ENCODE data around the gene RAD23A. TPM values are rescaled to one million over a fixed set of nuclear protein-coding genes. Genes with fewer than 3 reads are reported as not detected.
A peak's percentile ranks its signal among the peaks of the same experiment; 100 is the strongest.

Gene RAD23A
- total and polyA plus RNA-seq, 3 experiments from 2014 or later = 115 to 230 (median 227) TPM

DNA sequence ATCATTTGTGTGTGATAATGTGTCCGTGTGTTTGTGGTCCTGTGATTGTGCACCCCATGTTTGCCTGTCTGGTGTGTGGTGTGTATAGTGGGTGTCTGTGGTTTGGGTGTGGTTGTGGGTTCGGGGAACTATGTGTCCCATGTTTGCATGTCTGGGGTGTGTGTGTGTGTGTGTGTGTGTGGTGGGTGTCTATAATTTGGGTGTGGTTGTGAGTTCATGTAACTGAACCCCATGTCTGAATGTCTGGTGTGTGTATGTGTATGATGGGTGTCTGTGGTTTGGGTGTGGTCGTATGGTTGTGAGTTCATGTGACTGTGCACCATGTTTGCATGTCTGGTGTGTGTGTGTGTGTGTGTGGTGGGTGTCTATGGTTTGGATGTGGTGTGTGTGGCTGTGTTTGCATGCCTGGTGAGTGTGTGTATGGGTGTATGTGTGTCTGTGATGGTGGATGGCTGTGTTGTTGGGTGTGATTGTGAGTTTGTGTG is 38.5 kb downstream of the RAD23A start:
- DNase-seq = peak in 2 of 5 donors; percentile 24 to 56
- POLR2A ChIA-PET = no interaction called here

DNA sequence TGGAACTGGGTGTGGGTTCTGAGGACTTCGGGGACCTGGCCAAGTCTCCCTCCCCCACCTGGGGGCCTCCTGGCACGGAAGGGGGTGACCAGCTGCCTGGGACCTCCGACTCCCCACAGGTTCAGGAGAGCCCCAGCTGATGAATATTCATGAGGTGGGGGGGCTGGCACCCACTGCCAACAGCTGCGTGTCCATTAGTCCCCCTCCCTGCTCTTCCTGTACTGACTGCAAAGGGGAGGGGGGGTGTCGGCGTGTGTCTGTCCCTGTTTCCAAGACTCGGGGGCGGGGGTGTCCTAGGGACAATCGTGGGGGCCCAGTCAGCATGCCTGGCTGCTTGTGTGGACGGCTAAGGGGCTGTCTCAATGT is 39.0 kb downstream of the RAD23A start:
- peaks cover 2 to 8% of the 10 kb centered on the region in 2 donors for H3K27me3 Mint-ChIP-seq
- no peak overlapping the region for H3K4me3 ChIP-seq (ENCODE audit: low read length)
- POLR2A ChIA-PET = interaction anchor here (0.5 kb wide), 1 partner anchor 1248 kb away, joined by 9 read pairs; no protein-coding TSS in a partner anchor
- peaks cover 28% of the 10 kb centered on the region for H3K4me1 ChIP-seq (ENCODE audit: insufficient read depth, low read length)
- peaks cover 8 to 10% (median 10%) of the 10 kb centered on the region in 3 donors for H3K4me1 Mint-ChIP-seq
- DNase-seq = no peak
- CTCF ChIA-PET = interaction anchor here (0.8 to 6.1 kb wide), 5 partner anchors 18 to 120 kb away, joined by 3 to 31 read pairs (median 4); no protein-coding TSS in a partner anchor
- peak overlapping the region in 3 of 7 donors; percentile 0 to 33 (median 8) for H3K4me3 Mint-ChIP-seq
- H3K27ac Mint-ChIP-seq = peak overlapping the region in 5 of 8 donors; percentile 34 to 91 (median 87)
- peak overlapping the region; percentile 25 for H3K27ac ChIP-seq (ENCODE audit: low read depth, low read length)
- peaks cover 7% of the 10 kb centered on the region for H3K27me3 ChIP-seq (ENCODE audit: insufficient read depth, low read length, poor library complexity, severe bottlenecking)
- no peaks in the 10 kb centered on the region for H3K9me3 Mint-ChIP-seq
- H3K36me3 Mint-ChIP-seq = no peaks in the 10 kb centered on the region
- no peaks in the 10 kb centered on the region for H3K9me3 ChIP-seq (ENCODE audit: low read length)
- no peaks in the 10 kb centered on the region for H3K36me3 ChIP-seq (ENCODE audit: insufficient read depth, low read length)

More for the DNA sequence above, 38.5 kb downstream of the RAD23A start:
- Histone ChIP-seq H3K27me3 (ENCODE audit: insufficient read depth, low read length, poor library complexity, severe bottlenecking) (peaks cover 7% of the 10 kb centered on the region), H3K27ac (ENCODE audit: low read depth, low read length) (no peak overlapping the region), H3K4me3 (ENCODE audit: low read length) (no peak overlapping the region), H3K9me3 (ENCODE audit: low read length) (no peaks in the 10 kb centered on the region), H3K4me1 (ENCODE audit: insufficient read depth, low read length) (peaks cover 28% of the 10 kb centered on the region), H3K36me3 (ENCODE audit: insufficient read depth, low read length) (no peaks in the 10 kb centered on the region)
- H3K27ac Mint-ChIP-seq = no peak overlapping the region
- H3K36me3 Mint-ChIP-seq = no peaks in the 10 kb centered on the region
- H3K4me3 Mint-ChIP-seq = no peak overlapping the region
- peaks cover 8 to 10% (median 10%) of the 10 kb centered on the region in 3 donors for H3K4me1 Mint-ChIP-seq
- H3K27me3 Mint-ChIP-seq = peaks cover 2 to 8% of the 10 kb centered on the region in 2 donors
- H3K9me3 Mint-ChIP-seq = no peaks in the 10 kb centered on the region
- CTCF ChIA-PET = interaction anchor here (0.9 to 6.1 kb wide), 7 partner anchors 9 to 120 kb away, joined by 3 to 31 read pairs (median 5); no protein-coding TSS in a partner anchor

DNA sequence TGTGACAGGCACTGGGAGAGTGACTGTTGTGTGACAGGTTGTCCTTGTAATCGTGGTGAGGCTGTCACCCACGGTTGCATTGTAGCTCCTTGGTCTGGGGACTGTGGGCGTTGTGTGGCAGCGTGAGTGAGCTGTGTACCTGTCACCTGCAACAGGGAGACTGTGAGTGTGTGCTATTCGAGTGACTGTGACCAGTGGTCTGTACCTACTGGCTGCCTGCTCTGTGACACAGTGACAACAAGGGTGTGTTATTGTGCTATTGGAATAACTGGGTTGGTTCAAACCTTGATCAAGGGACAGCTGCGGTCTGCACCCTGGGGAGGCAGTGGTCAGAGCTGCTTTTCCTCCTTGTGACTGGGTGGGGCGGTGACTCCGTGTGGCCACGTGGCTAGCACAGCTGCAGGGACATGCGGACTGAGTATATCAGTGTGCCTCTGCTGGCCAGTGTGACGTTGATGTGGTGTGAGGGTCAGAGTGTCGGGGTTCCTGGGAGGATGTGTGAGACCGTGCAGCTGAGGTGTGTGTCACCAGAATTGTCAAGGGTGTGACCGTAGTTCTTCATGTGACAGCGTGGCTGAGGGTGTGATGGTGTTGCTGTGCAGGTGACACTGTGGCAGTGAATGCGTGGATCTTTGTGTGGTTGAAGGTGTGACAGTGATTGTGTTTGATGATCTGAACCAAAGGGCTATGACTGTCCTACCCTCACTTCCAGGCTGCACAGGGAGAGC is 39.6 kb downstream of the RAD23A start:
- Mint-ChIP-seq H3K4me3 (peak overlapping the region in 4 of 7 donors; percentile 8 to 58 (median 40)), H3K27me3 (peaks cover 2 to 8% of the 10 kb centered on the region in 2 donors), H3K4me1 (peaks cover 8 to 10% (median 10%) of the 10 kb centered on the region in 3 donors), H3K27ac (peak overlapping the region in 6 of 8 donors; percentile 21 to 91 (median 82)), H3K36me3 (no peaks in the 10 kb centered on the region), H3K9me3 (no peaks in the 10 kb centered on the region)
- Histone ChIP-seq H3K27me3 (ENCODE audit: insufficient read depth, low read length, poor library complexity, severe bottlenecking) (peaks cover 7% of the 10 kb centered on the region), H3K27ac (ENCODE audit: low read depth, low read length) (peak overlapping the region; percentile 25), H3K9me3 (ENCODE audit: low read length) (no peaks in the 10 kb centered on the region), H3K4me1 (ENCODE audit: insufficient read depth, low read length) (peaks cover 28% of the 10 kb centered on the region), H3K36me3 (ENCODE audit: insufficient read depth, low read length) (no peaks in the 10 kb centered on the region), H3K4me3 (ENCODE audit: low read length) (no peak overlapping the region)
- ChIA-PET CTCF (interaction anchor here (0.8 to 6.1 kb wide), 5 partner anchors 18 to 119 kb away, joined by 3 to 31 read pairs (median 4); no protein-coding TSS in a partner anchor), POLR2A (interaction anchor here (0.5 kb wide), 1 partner anchor 1248 kb away, joined by 9 read pairs; no protein-coding TSS in a partner anchor)
- DNase-seq = peak in 3 of 5 donors; percentile 13 to 65 (median 26)

DNA sequence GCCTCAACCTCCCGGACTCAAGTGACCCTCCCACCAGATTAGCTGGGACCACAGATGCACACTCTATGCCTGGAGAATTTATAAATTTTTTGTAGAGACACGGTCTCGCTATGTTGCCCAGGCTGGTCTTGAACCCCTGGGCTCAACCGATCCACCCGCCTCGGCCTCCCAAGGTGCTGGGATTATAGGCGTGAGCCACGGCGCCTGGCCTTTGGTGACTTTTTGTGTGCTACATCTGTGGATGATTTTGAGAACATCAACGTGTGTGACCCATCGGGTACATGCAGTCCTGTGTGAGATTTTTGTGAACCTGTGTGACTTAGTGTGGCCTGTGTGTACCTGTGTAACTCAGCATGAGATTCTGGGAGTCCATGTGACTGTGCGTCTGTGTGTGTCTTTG is 41.1 kb downstream of the RAD23A start:
- Histone ChIP-seq H3K4me3 (ENCODE audit: low read length) (no peak overlapping the region), H3K27me3 (ENCODE audit: insufficient read depth, low read length, poor library complexity, severe bottlenecking) (peaks cover 7% of the 10 kb centered on the region), H3K4me1 (ENCODE audit: insufficient read depth, low read length) (peaks cover 28% of the 10 kb centered on the region), H3K36me3 (ENCODE audit: insufficient read depth, low read length) (no peaks in the 10 kb centered on the region), H3K27ac (ENCODE audit: low read depth, low read length) (no peak overlapping the region), H3K9me3 (ENCODE audit: low read length) (no peaks in the 10 kb centered on the region)
- Mint-ChIP-seq H3K27ac (peak overlapping the region in 2 of 8 donors; percentile 20 to 21), H3K27me3 (peaks cover 2 to 18% of the 10 kb centered on the region in 2 donors), H3K36me3 (no peaks in the 10 kb centered on the region), H3K4me1 (peaks cover 8 to 10% (median 10%) of the 10 kb centered on the region in 3 donors), H3K4me3 (no peak overlapping the region), H3K9me3 (no peaks in the 10 kb centered on the region)
- DNase-seq = no peak
- POLR2A ChIA-PET = no interaction called here
- CTCF ChIA-PET = interaction anchor here (1.0 to 6.1 kb wide), 2 partner anchors 10 to 75 kb away, joined by 4 to 31 read pairs; no protein-coding TSS in a partner anchor

DNA sequence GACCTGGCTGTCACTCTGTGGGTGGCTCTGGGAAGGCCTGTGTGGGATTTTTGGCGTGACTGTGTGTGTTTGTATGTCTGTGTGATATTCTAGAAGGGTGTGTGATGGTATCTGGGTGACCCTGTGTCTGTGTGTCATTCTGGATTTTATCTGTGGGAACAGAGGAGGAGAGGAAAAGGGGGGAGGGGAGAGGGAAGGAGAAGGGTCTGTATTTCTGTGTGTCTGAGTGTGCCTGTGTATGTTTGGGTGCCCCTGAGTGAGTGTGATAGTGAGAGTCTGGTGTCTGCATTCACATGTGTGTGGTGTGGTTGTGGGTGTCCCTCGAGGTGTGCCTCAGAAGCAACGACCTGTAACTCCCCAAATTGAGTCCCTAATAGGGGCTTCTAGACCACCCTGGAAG is 41.5 kb downstream of the RAD23A start:
- Histone ChIP-seq H3K4me3 (ENCODE audit: low read length) (no peak overlapping the region), H3K4me1 (ENCODE audit: insufficient read depth, low read length) (peaks cover 28% of the 10 kb centered on the region), H3K27ac (ENCODE audit: low read depth, low read length) (no peak overlapping the region), H3K9me3 (ENCODE audit: low read length) (no peaks in the 10 kb centered on the region), H3K36me3 (ENCODE audit: insufficient read depth, low read length) (no peaks in the 10 kb centered on the region), H3K27me3 (ENCODE audit: insufficient read depth, low read length, poor library complexity, severe bottlenecking) (peaks cover 6% of the 10 kb centered on the region)
- ChIA-PET POLR2A (no interaction called here), CTCF (interaction anchor here (1.0 to 6.1 kb wide), 2 partner anchors 10 to 74 kb away, joined by 4 to 31 read pairs; no protein-coding TSS in a partner anchor)
- Mint-ChIP-seq H3K4me3 (no peak overlapping the region), H3K36me3 (no peaks in the 10 kb centered on the region), H3K9me3 (no peaks in the 10 kb centered on the region), H3K4me1 (peaks cover 8 to 10% (median 10%) of the 10 kb centered on the region in 3 donors), H3K27me3 (peaks cover 2 to 18% of the 10 kb centered on the region in 2 donors), H3K27ac (peak overlapping the region in 3 of 8 donors; percentile 14 to 21 (median 20))
- DNase-seq = no peak

DNA sequence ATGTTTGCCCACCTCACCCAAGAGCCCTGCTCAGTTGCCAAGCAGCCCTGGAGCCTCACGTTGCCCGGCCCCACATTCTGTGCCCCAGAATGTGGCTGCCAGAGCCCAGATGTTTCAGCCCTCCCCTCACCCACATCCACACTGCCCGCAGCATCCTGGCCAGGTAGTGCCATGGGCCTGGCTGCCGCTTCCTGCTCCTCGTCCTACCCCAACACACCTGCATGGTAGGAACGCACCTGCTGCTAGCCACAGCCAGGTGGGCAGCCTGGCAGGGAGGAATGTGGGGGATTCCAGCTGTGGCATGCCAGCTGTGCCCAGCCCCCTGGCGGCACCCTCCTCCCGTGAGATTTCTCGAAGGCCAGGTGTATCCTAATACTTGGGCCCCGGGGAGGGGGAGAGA is 42.1 kb downstream of the RAD23A start:
- no peak overlapping the region for H3K27ac Mint-ChIP-seq
- no peaks in the 10 kb centered on the region for H3K36me3 Mint-ChIP-seq
- ChIA-PET CTCF (no interaction called here), POLR2A (no interaction called here)
- H3K4me1 Mint-ChIP-seq = peaks cover 8 to 10% (median 10%) of the 10 kb centered on the region in 3 donors
- H3K9me3 Mint-ChIP-seq = no peaks in the 10 kb centered on the region
- Histone ChIP-seq H3K27ac (ENCODE audit: low read depth, low read length) (no peak overlapping the region), H3K4me1 (ENCODE audit: insufficient read depth, low read length) (peaks cover 26% of the 10 kb centered on the region), H3K4me3 (ENCODE audit: low read length) (no peak overlapping the region), H3K27me3 (ENCODE audit: insufficient read depth, low read length, poor library complexity, severe bottlenecking) (peaks cover under 1% of the 10 kb centered on the region), H3K9me3 (ENCODE audit: low read length) (no peaks in the 10 kb centered on the region), H3K36me3 (ENCODE audit: insufficient read depth, low read length) (no peaks in the 10 kb centered on the region)
- DNase-seq = no peak
- no peak overlapping the region for H3K4me3 Mint-ChIP-seq
- peaks cover 2 to 18% of the 10 kb centered on the region in 2 donors for H3K27me3 Mint-ChIP-seq

DNA sequence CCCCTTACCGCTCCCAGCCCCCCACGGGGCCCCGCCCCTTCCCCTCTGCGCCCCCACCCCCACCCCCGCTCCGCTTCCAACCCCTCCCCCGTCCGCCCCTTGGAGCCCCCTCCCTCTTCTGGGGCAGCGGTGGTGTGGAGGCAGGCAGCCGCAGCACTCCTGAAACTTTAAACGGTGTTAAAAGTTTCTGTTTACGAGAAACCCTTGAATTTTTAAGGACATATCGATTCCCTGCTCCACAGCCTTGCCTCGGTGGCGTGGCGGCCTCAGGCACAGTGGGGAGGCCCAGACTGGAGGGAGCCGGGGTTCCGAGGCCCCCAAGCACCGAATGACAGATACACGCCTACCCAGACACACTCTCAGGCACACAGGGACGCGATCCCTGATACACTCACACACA is 44.8 kb downstream of the RAD23A start:
- Histone ChIP-seq H3K36me3 (ENCODE audit: insufficient read depth, low read length) (no peaks in the 10 kb centered on the region), H3K27me3 (ENCODE audit: insufficient read depth, low read length, poor library complexity, severe bottlenecking) (no peaks in the 10 kb centered on the region), H3K27ac (ENCODE audit: low read depth, low read length) (no peak overlapping the region), H3K4me3 (ENCODE audit: low read length) (no peak overlapping the region), H3K9me3 (ENCODE audit: low read length) (no peaks in the 10 kb centered on the region), H3K4me1 (ENCODE audit: insufficient read depth, low read length) (peaks cover 10% of the 10 kb centered on the region)
- H3K27ac Mint-ChIP-seq = no peak overlapping the region
- H3K4me3 Mint-ChIP-seq = peak overlapping the region in 1 of 7 donors; percentile 11
- peaks cover 12 to 27% of the 10 kb centered on the region in 2 donors for H3K27me3 Mint-ChIP-seq
- POLR2A ChIA-PET = no interaction called here
- no peaks in the 10 kb centered on the region for H3K9me3 Mint-ChIP-seq
- peaks cover 7 to 9% (median 7%) of the 10 kb centered on the region in 3 donors for H3K4me1 Mint-ChIP-seq
- CTCF ChIA-PET = no interaction called here
- peaks cover 0 to 2% (median 0%) of the 10 kb centered on the region in 3 donors for H3K36me3 Mint-ChIP-seq
- no peak for DNase-seq

DNA sequence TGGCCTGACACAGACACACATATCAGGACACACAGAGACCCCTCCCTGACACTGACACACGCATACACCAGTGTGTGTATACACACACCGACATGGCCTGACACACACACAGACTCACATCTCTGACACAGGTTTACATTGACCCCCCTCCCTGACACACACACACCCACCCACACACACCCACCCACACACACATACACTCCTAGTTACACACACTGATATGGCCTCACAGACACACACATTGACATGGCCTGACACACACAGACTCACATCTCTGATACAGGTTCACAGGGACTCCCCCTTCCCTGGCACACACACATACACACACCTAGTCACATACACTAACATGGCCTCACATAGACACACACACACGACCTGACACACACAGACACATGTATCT is 45.2 kb downstream of the RAD23A start:
- Histone ChIP-seq H3K4me3 (ENCODE audit: low read length) (no peak overlapping the region), H3K27ac (ENCODE audit: low read depth, low read length) (no peak overlapping the region), H3K36me3 (ENCODE audit: insufficient read depth, low read length) (no peaks in the 10 kb centered on the region), H3K27me3 (ENCODE audit: insufficient read depth, low read length, poor library complexity, severe bottlenecking) (no peaks in the 10 kb centered on the region), H3K9me3 (ENCODE audit: low read length) (no peaks in the 10 kb centered on the region), H3K4me1 (ENCODE audit: insufficient read depth, low read length) (peaks cover 7% of the 10 kb centered on the region)
- H3K4me1 Mint-ChIP-seq = peaks cover 5 to 7% (median 6%) of the 10 kb centered on the region in 3 donors
- peaks cover 12 to 27% of the 10 kb centered on the region in 2 donors for H3K27me3 Mint-ChIP-seq
- CTCF ChIA-PET = no interaction called here
- H3K4me3 Mint-ChIP-seq = peak overlapping the region in 1 of 7 donors; percentile 11
- POLR2A ChIA-PET = no interaction called here
- no peaks in the 10 kb centered on the region for H3K9me3 Mint-ChIP-seq
- no peak overlapping the region for H3K27ac Mint-ChIP-seq
- DNase-seq = no peak
- peaks cover 0 to 2% (median 0%) of the 10 kb centered on the region in 3 donors for H3K36me3 Mint-ChIP-seq

All from CD8-positive, alpha-beta memory T cell (primary cell).